Activated CD4-positive, alpha-beta T cell treated with anti-CD3 and anti-CD28 coated beads for 1 hour (primary cell): Measurements from ENCODE around the gene KRTAP24-1.

Source experiments
- DNase-seq: peaks from one replicate; pipeline ENCODE4 v3.0.0-alpha.2; 2020

The KRTAP24-1 gene

DNA sequence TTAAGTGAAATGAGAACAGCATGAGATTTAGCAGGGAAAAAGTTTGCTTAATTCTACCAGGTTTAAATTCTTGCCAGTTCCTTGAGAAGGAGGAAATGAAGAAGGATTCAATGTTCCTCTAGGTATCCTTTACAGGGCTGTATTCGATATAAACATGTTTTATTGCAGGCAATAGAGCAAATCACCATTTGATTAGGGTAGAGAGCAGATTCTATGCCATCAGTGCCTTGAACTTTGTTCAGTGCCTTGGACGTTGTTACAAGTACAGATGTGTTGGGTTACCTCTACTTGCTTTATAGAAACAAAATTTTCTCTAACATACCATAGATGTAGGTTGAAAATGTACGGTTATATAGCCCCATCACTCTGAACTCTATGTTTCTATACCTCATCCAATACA is 48.7 kb downstream of the KRTAP24-1 start:
- DNase-seq = no peak

DNA sequence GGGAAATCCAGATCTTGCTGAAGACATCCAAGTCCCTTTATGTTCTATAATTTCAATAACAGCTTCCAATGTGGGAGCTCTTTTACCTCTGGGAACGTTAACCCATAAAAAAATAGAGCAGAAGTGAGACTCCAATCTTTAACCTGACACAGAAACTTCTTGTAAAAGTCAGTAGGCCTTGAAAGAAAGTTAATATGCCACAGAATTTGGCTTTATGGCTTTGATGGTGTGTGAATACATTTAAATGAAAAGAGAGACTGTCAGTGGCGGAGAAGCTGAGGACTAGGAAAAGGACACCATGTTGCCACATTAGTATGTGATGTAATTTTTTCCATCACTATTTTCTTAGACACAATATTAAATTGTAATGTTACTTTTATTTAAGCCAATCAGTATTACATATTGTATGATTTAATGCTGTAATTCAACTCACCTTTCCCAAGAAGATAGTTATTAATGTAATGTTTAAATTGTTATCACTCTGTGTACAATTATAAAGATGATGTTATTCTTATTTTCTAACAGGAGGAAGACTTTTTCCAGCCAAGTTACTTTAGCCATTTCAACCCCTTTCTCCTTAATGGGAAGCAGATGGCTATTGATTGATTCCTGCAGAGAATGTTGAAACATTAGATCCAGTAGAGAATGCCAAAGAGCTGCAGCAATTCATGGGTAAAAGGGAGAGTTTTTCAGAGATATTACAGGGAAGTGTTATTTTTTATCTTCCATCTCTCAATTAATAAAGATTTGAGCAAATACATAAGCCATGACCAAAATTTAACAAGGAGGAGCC is 49.3 kb downstream of the KRTAP24-1 start:
- no peak for DNase-seq

DNA sequence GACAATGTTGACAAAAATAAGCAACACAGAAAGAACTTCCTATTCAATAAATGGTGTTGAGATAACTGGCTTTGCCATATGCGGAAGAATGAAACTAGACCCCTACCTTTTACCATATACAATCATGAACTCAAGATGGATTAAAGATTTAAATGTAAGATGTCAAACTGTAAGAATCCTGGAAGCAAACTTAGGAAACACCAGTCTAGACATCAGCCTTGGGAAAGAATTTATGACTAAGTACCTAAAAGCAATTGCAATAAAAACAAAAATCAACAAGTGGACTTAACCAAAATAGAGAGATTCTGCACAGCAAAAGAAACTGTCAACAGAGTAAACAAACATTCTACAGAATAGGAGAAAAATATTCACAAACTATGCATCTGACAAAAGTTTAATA is 50.7 kb downstream of the KRTAP24-1 start:
- DNase-seq = no peak
